H9 (cell line): ENCODE measurements around the gene GTPBP6. TPM values are rescaled to one million over a fixed set of nuclear protein-coding genes. Genes with fewer than 3 reads are reported as not detected.

Experiments
- DNase-seq: peaks from one replicate; pipeline ENCODE4 v3.0.0-alpha.2; 2017
- H2AFZ ChIP-seq: one replicate; pipeline ENCODE4 v1.6.1; 2013; ENCODE audit warnings: mild to moderate bottlenecking, low read length, control low read depth, moderate library complexity
- H2AK5ac ChIP-seq: 2 replicates; pipeline ENCODE4 v1.6.1; 2013; ENCODE audit warnings: low read length, control low read depth, mixed read lengths; ENCODE audit not compliant: insufficient read length
- H2BK120ac ChIP-seq: one replicate; pipeline ENCODE4 v1.6.1; 2013; ENCODE audit warnings: low read depth, mild to moderate bottlenecking, low read length, control low read depth, inconsistent platforms; ENCODE audit not compliant: poor library complexity, severe bottlenecking
- H2BK12ac ChIP-seq: 2 replicates; pipeline ENCODE4 v1.6.1; 2013; ENCODE audit warnings: low read length, control low read depth, mixed read lengths, low read depth; ENCODE audit not compliant: insufficient read length
- H2BK15ac ChIP-seq: 2 replicates; pipeline ENCODE4 v1.6.1; 2013; ENCODE audit warnings: low read depth, low read length, control low read depth
- H2BK20ac ChIP-seq: one replicate; pipeline ENCODE4 v1.6.1; 2013; ENCODE audit warnings: low read depth, mild to moderate bottlenecking, low read length, control low read depth, inconsistent platforms; ENCODE audit not compliant: poor library complexity, severe bottlenecking
- H2BK5ac ChIP-seq: 2 replicates; pipeline ENCODE4 v1.6.1; 2013; ENCODE audit warnings: low read length, control low read depth, mixed read lengths; ENCODE audit not compliant: insufficient read length
- H3K14ac ChIP-seq: 2 replicates; pipeline ENCODE4 v1.6.1; 2013; ENCODE audit warnings: low read length, control low read depth; ENCODE audit not compliant: insufficient read depth
- H3K18ac ChIP-seq: 2 replicates; pipeline ENCODE4 v1.6.1; 2013; ENCODE audit warnings: low read depth, mild to moderate bottlenecking, mixed read lengths, low read length, control low read depth; ENCODE audit not compliant: insufficient read length
- H3K23ac ChIP-seq: 2 replicates; pipeline ENCODE4 v1.6.1; 2013; ENCODE audit warnings: low read length, control low read depth, mixed read lengths, low read depth; ENCODE audit not compliant: insufficient read length
- H3K23me2 ChIP-seq: 2 replicates; pipeline ENCODE4 v1.6.1; 2013; ENCODE audit warnings: low read depth, mild to moderate bottlenecking, mixed read lengths, low read length, control low read depth; ENCODE audit not compliant: insufficient read length, poor library complexity, severe bottlenecking
- H3K27ac ChIP-seq: 2 replicates; pipeline ENCODE4 v1.5.1; 2013; ENCODE audit warnings: low read length, control low read depth, mixed read lengths, low read depth; ENCODE audit not compliant: insufficient read length
- H3K27me3 ChIP-seq: 2 replicates; pipeline ENCODE4 v1.6.1; 2013; ENCODE audit warnings: low read length, control low read depth, inconsistent platforms; ENCODE audit not compliant: insufficient read depth
- H3K4ac ChIP-seq: 2 replicates; pipeline ENCODE4 v1.6.1; 2013; ENCODE audit warnings: low read depth, mild to moderate bottlenecking, control low read depth, inconsistent platforms, low read length, moderate library complexity
- H3K4me1 ChIP-seq: 2 replicates; pipeline ENCODE4 v1.6.1; 2013; ENCODE audit warnings: low read length, control low read depth, inconsistent platforms; ENCODE audit not compliant: insufficient read depth
- H3K4me2 ChIP-seq: 2 replicates; pipeline ENCODE4 v1.6.1; 2013; ENCODE audit warnings: low read length, control low read depth, mixed read lengths; ENCODE audit not compliant: insufficient read length, insufficient read depth
- H3K56ac ChIP-seq: 2 replicates; pipeline ENCODE4 v1.6.1; 2013; ENCODE audit warnings: low read depth, mild to moderate bottlenecking, mixed read lengths, low read length, control low read depth; ENCODE audit not compliant: insufficient read length
- H3K79me1 ChIP-seq: 2 replicates; pipeline ENCODE4 v1.6.1; 2013; ENCODE audit warnings: low read depth, mild to moderate bottlenecking, moderate library complexity, low read length, control low read depth, inconsistent platforms; ENCODE audit not compliant: insufficient read depth, poor library complexity, severe bottlenecking
- H3K79me2 ChIP-seq: 2 replicates; pipeline ENCODE4 v1.6.1; 2013; ENCODE audit warnings: low read length, control low read depth, inconsistent platforms; ENCODE audit not compliant: insufficient read depth
- H3K9ac ChIP-seq: 2 replicates; pipeline ENCODE4 v1.6.1; 2013; ENCODE audit warnings: low read length, control low read depth, mixed read lengths; ENCODE audit not compliant: insufficient read length; ENCODE audit errors: extremely low read depth
- H3K9me3 ChIP-seq: one replicate; pipeline ENCODE4 v1.6.1; 2013; ENCODE audit warnings: low read depth, low read length, inconsistent platforms; ENCODE audit not compliant: control insufficient read depth
- H3T11ph ChIP-seq: one replicate; pipeline ENCODE4 v1.6.1; 2013; ENCODE audit warnings: mild to moderate bottlenecking, low read length, control low read depth, inconsistent platforms
- H4K20me1 ChIP-seq: one replicate; pipeline ENCODE4 v1.6.1; 2013; ENCODE audit not compliant: control insufficient read depth, insufficient read length, insufficient read depth
- H4K5ac ChIP-seq: 2 replicates; pipeline ENCODE4 v1.6.1; 2013; ENCODE audit warnings: low read depth, mild to moderate bottlenecking, mixed read lengths, low read length, control low read depth; ENCODE audit not compliant: insufficient read length
- H4K8ac ChIP-seq: replicated peaks from 2 replicates; pipeline ENCODE4 v1.6.1; 2013; ENCODE audit warnings: low read length, control low read depth, mixed read lengths, low read depth; ENCODE audit not compliant: insufficient read length
- H4K91ac ChIP-seq: 2 replicates; pipeline ENCODE4 v1.6.1; 2013; ENCODE audit warnings: low read depth, mild to moderate bottlenecking, moderate library complexity, mixed read lengths, low read length, control low read depth; ENCODE audit not compliant: insufficient read length
- H3K27ac Mint-ChIP-seq, 3 experiments: 2 replicates in 2 of 3; 3 replicates in 1 of 3; pipeline ENCODE4 v1.8.0; 2020 to 2021; ENCODE audit warnings: mixed read lengths in 3 of 3, mild to moderate bottlenecking in 1 of 3, moderate library complexity in 1 of 3
- H3K27me3 Mint-ChIP-seq: 2 replicates; pipeline ENCODE4 v1.8.0; 2021; ENCODE audit warnings: low read depth, mild to moderate bottlenecking, moderate library complexity, mixed read lengths
- H3K36me3 Mint-ChIP-seq, 3 experiments: 2 replicates in 2 of 3; 3 replicates in 1 of 3; pipeline ENCODE4 v1.8.0; 2020 to 2021; ENCODE audit warnings: low read depth in 3 of 3, mixed read lengths in 3 of 3; ENCODE audit not compliant: insufficient read depth in 1 of 3
- H3K4me1 Mint-ChIP-seq, 2 experiments: 2 replicates each; pipeline ENCODE4 v1.8.0; 2020; ENCODE audit warnings: mixed read lengths in 2 of 2
- H3K4me3 Mint-ChIP-seq, 2 experiments: 2 replicates in 1 of 2; 3 replicates in 1 of 2; pipeline ENCODE4 v1.8.0; 2020 to 2021; ENCODE audit warnings: mild to moderate bottlenecking in 2 of 2, mixed read lengths in 2 of 2, moderate library complexity in 1 of 2
- H3K9me3 Mint-ChIP-seq, 2 experiments: 2 replicates in 1 of 2; 3 replicates in 1 of 2; pipeline ENCODE4 v1.8.0; 2020; ENCODE audit warnings: mild to moderate bottlenecking in 2 of 2, mixed read lengths in 2 of 2, moderate library complexity in 1 of 2
- WGBS: extraction: QIAGEN DNeasy Blood & Tissue Kit; methylation state at CpG from one replicate; pipeline ENCODE4 v1.1.7; 2013; ENCODE audit warnings: missing lambda C conversion rate, low lambda C conversion rate, mixed read lengths; ENCODE audit not compliant: insufficient read length; ENCODE audit errors: extremely low coverage; 5-methylcytosine and 5-hydroxymethylcytosine counted together
- total RNA-seq: library from RNA; stranded (reverse); gene quantifications from 2 replicates; pipeline ENCODE4 v1.2.1, GENCODE V29; 2021
- TF ChIP-seq, protein P1 (sequence below): fragments of 200-600 bp; sonication (generic); conservative IDR thresholded peaks from 3 replicates; pipeline ENCODE4 v1.8.0; 2021; ENCODE audit warnings: antibody characterized with exemption, mild to moderate bottlenecking

GTPBP6 gene
- total RNA-seq, 1 experiment from 2014 or later = 64.0 TPM

- Histone ChIP-seq H2AFZ (no peak overlapping the region), H3K79me1 (peaks cover 6% of the 10 kb centered on the region), H3K79me2 (peaks cover 2% of the 10 kb centered on the region; the same call in 1 of the 2 replicates), H4K20me1 (no peaks in the 10 kb centered on the region), H2BK15ac (no peak overlapping the region), H4K91ac (no peak overlapping the region), H3K23ac (no peak overlapping the region), H3K9ac (no peak overlapping the region), H3K18ac (no peak overlapping the region), H4K8ac (no peak overlapping the region), H3K4me1 (no peaks in the 10 kb centered on the region), H3T11ph (no peak overlapping the region), H3K23me2 (no peaks in the 10 kb centered on the region), H2AK5ac (no peak overlapping the region), H2BK5ac (no peak overlapping the region), H4K5ac (no peak overlapping the region), H3K27me3 (no peaks in the 10 kb centered on the region; the same call in 1 of the 2 replicates), H2BK12ac (no peak overlapping the region), H3K9me3 (no peaks in the 10 kb centered on the region), H2BK120ac (no peak overlapping the region), H2BK20ac (no peak overlapping the region), H3K14ac (no peak overlapping the region; the same call in 1 of the 2 replicates), H3K27ac (no peak overlapping the region), H3K4ac (no peak overlapping the region), H3K56ac (no peak overlapping the region), H3K4me2 (no peak overlapping the region)
- Mint-ChIP-seq H3K9me3 (peaks cover 0 to 5% of the 10 kb centered on the region in 2 experiments; a peak in 2 of 5 replicates), H3K27me3 (no peaks in the 10 kb centered on the region), H3K4me3 (no peak overlapping the region), H3K27ac (no peak overlapping the region; a peak in 2 of 7 replicates), H3K36me3 (peaks cover 75 to 90% (median 86%) of the 10 kb centered on the region in 3 experiments), H3K4me1 (peaks cover 0 to 8% of the 10 kb centered on the region in 2 experiments; a peak in 2 of 4 replicates)
- DNase-seq = no peak
- no CpG with 5 or more reads among the region's 42 CpGs for WGBS
- TF ChIP-seq, protein P1, sequence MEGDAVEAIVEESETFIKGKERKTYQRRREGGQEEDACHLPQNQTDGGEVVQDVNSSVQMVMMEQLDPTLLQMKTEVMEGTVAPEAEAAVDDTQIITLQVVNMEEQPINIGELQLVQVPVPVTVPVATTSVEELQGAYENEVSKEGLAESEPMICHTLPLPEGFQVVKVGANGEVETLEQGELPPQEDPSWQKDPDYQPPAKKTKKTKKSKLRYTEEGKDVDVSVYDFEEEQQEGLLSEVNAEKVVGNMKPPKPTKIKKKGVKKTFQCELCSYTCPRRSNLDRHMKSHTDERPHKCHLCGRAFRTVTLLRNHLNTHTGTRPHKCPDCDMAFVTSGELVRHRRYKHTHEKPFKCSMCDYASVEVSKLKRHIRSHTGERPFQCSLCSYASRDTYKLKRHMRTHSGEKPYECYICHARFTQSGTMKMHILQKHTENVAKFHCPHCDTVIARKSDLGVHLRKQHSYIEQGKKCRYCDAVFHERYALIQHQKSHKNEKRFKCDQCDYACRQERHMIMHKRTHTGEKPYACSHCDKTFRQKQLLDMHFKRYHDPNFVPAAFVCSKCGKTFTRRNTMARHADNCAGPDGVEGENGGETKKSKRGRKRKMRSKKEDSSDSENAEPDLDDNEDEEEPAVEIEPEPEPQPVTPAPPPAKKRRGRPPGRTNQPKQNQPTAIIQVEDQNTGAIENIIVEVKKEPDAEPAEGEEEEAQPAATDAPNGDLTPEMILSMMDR = no peak
Measured at GRCh38 chrX:290476-291166, 28.0 kb downstream of the GTPBP6 start.
